Activated gamma-delta T cell treated with Interleukin-2 at 50 U/mL for 16 hours (primary cell): ENCODE results near the gene MCCC1.
"Not testable (repeated sequence)": the region's sequence is repeated elsewhere in the genome, so short reads cannot be mapped to it uniquely, and the experiment has no call there.

Experiments
- DNase-seq: peaks from one replicate; pipeline ENCODE4 v3.0.0-alpha.2; 2020

Gene MCCC1

GRCh38 chr3:183038757-183039156 is 60.5 kb downstream of the MCCC1 start:
- no peak for DNase-seq

GRCh38 chr3:183038221-183038620 is 61.1 kb downstream of the MCCC1 start:
- no peak for DNase-seq

GRCh38 chr3:183033746-183034145 is 65.5 kb downstream of the MCCC1 start:
- no peak for DNase-seq

- no peak for DNase-seq
Observed at GRCh38 chr3:183032880-183033555, 66.3 kb downstream of the MCCC1 start.

GRCh38 chr3:183031826-183032225 is 67.5 kb downstream of the MCCC1 start:
- DNase-seq: no peak

GRCh38 chr3:183028416-183028815 is 70.9 kb downstream of the MCCC1 start:
- DNase-seq: no peak

- no peak for DNase-seq
Observed at GRCh38 chr3:183027276-183027675, 72.0 kb downstream of the MCCC1 start.

- DNase-seq: no peak
Observed at GRCh38 chr3:183022936-183023516, 76.3 kb downstream of the MCCC1 start.

- DNase-seq: no peak
Observed at GRCh38 chr3:183018421-183019192, 80.7 kb downstream of the MCCC1 start.

- DNase-seq: no peak
Observed at GRCh38 chr3:183015185-183015584, 84.1 kb downstream of the MCCC1 start.

- DNase-seq: no peak
Observed at GRCh38 chr3:183013856-183014255, 85.4 kb downstream of the MCCC1 start.

GRCh38 chr3:183013074-183013473 is 86.2 kb downstream of the MCCC1 start:
- DNase-seq: no peak

- no peak for DNase-seq
Observed at GRCh38 chr3:183008800-183009199, 90.5 kb downstream of the MCCC1 start.

GRCh38 chr3:183008303-183008702 is 91.0 kb downstream of the MCCC1 start:
- no peak for DNase-seq

GRCh38 chr3:183006396-183007002 is 92.8 kb downstream of the MCCC1 start:
- DNase-seq: no peak

- no peak for DNase-seq
Observed at GRCh38 chr3:182999767-183000166, 99.5 kb downstream of the MCCC1 start.

GRCh38 chr3:182993486-182994201 is 105.7 kb downstream of the MCCC1 start:
- not testable (repeated sequence) for DNase-seq

GRCh38 chr3:182989566-182989965 is 109.7 kb downstream of the MCCC1 start:
- no peak for DNase-seq

- DNase-seq: no peak
Observed at GRCh38 chr3:182986021-182986420, 113.3 kb downstream of the MCCC1 start.

GRCh38 chr3:182983876-182984275 is 115.4 kb downstream of the MCCC1 start:
- no peak for DNase-seq

- peak; percentile 14 for DNase-seq
Observed at GRCh38 chr3:182981038-182981380, 118.3 kb downstream of the MCCC1 start.

- peak; percentile 87 for DNase-seq
Observed at GRCh38 chr3:182980204-182981037, 118.9 kb downstream of the MCCC1 start, which contains the start of gene DCUN1D1. TSS of gene DCUN1D1 (minus strand) at chr3:182980538. CDS start at chr3:182980489, 49 bp downstream.
